GM12864 (cell line): Measurements from ENCODE around the gene RACGAP1.
A peak's percentile ranks its signal among the peaks of the same experiment; 100 is the strongest.

ENCODE experiments used
- DNase-seq: peaks from one replicate; pipeline ENCODE4 v3.0.0-alpha.2; 2011; ENCODE audit warnings: low read depth
- H3K4me3 ChIP-seq: 2 replicates; pipeline ENCODE4 v1.5.1; 2011; ENCODE audit warnings: mild to moderate bottlenecking, low read depth, low read length, control low read depth
- TF ChIP-seq, protein P1 (sequence below): IDR thresholded peaks from 2 replicates; pipeline ENCODE4 v1.5.1; 2011; ENCODE audit warnings: low read depth, mild to moderate bottlenecking, moderate library complexity, low read length, control low read depth, inconsistent platforms; ENCODE audit errors: missing control alignments

The RACGAP1 gene

DNA sequence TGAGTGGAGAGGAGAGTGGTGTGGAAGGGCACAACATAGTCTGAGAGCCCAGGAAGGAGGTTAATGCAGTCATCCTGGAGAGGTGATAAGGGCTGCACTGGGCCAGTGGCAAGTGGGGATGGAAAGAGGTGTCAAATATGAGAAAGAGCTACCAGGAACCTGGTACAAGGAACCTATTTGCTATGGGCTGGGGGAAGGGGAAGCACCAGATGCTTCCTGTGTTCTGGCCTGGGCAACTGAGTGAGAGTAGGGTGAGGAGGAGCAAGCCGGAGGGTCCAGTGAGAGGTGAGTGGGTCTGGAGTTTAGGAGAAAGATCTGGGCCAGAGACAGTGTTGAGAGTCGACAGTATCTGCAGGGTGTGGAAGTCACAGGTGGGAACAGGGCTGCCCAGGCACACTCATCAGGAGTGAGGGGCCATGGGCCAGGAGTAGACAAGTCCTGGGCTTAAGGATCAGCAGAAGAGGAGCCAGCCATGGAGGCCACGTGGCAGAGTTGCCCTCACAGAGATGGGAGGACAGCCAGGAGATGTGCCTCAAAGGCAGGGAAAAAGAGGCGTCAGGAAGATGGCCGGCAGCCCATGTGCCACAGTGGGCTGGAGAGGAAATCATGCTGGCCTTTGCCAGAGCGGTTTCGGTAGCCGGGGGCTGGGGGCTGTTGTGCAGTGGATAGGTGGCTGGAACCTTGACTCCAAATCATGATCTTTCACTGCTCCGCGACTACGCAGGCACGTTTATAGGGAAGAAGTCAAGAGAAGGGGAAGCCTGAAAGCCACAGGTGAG lies 55.5 kb downstream of the RACGAP1 start:
- no peak for DNase-seq
- H3K4me3 ChIP-seq: no peak overlapping the region
- TF ChIP-seq, protein P1, sequence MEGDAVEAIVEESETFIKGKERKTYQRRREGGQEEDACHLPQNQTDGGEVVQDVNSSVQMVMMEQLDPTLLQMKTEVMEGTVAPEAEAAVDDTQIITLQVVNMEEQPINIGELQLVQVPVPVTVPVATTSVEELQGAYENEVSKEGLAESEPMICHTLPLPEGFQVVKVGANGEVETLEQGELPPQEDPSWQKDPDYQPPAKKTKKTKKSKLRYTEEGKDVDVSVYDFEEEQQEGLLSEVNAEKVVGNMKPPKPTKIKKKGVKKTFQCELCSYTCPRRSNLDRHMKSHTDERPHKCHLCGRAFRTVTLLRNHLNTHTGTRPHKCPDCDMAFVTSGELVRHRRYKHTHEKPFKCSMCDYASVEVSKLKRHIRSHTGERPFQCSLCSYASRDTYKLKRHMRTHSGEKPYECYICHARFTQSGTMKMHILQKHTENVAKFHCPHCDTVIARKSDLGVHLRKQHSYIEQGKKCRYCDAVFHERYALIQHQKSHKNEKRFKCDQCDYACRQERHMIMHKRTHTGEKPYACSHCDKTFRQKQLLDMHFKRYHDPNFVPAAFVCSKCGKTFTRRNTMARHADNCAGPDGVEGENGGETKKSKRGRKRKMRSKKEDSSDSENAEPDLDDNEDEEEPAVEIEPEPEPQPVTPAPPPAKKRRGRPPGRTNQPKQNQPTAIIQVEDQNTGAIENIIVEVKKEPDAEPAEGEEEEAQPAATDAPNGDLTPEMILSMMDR: no peak

DNA sequence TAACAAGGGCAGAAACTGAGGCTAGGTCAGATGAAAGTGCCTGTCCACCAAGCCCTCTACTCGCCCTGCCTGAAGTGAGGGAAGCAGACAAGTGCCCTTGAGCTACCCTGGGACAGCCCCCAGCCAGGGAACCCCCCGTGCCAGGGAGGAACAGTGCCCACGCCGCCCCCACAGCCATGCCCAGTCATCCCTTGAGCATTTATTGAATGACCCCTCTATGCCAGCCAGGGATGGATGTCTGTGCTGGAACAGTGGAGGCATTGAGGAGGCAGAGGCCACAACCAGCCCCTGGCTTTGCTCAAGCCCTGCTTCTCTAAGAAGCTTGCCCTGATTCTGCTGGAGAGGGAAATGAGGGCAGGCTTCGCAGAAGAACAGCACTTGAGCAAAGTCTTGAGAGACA lies 56.3 kb downstream of the RACGAP1 start:
- DNase-seq: no peak
- TF ChIP-seq, protein P1: no peak

DNA sequence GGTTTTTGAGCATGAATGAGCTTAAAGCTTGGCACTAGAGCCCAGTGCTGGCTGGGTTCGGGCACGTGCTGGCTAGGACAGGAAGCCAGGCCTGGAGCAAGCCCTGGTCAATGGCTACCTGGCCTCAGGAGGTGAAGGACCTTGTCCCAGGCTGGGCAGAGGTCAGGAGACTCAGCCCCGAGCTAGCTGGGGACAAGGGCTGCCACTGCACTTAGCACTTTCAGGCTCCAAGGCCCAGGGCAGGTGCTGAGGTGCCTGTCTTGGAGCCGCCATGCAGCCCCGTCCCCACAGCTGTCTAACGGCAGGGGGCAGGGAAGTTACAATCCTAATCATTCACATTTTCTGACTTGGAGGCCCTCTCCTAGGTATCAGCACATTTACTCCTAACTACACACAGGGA lies 56.8 kb downstream of the RACGAP1 start:
- no peak overlapping the region for H3K4me3 ChIP-seq
- DNase-seq: no peak
- TF ChIP-seq, protein P1: no peak

More for the DNA sequence above, 56.3 kb downstream of the RACGAP1 start:
- no peak overlapping the region for H3K4me3 ChIP-seq

DNA sequence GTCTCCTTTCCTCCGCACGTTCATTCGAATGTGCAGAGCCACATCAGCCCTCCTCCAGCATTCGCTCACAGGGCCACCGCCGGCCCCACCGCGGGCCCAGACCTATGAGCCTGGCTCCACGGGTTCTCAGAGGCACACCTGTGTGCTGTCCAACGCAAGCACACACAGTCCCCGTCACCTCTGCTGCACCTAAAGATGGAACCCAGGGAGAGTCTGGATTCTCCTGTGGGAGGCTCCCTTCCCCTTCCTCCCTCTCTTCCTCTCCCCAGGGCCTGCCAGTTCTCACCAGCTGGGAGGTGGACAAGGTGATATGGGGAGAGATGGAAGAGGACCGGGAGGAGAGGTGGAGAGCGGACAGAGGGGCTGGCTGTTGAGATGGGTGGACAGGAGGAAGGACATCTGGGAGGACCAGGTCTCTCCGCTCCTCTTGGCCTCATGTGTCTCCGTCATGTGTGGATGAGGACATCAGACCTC lies 57.5 kb downstream of the RACGAP1 start:
- TF ChIP-seq, protein P1: no peak
- no peak for DNase-seq
- H3K4me3 ChIP-seq: no peak overlapping the region

DNA sequence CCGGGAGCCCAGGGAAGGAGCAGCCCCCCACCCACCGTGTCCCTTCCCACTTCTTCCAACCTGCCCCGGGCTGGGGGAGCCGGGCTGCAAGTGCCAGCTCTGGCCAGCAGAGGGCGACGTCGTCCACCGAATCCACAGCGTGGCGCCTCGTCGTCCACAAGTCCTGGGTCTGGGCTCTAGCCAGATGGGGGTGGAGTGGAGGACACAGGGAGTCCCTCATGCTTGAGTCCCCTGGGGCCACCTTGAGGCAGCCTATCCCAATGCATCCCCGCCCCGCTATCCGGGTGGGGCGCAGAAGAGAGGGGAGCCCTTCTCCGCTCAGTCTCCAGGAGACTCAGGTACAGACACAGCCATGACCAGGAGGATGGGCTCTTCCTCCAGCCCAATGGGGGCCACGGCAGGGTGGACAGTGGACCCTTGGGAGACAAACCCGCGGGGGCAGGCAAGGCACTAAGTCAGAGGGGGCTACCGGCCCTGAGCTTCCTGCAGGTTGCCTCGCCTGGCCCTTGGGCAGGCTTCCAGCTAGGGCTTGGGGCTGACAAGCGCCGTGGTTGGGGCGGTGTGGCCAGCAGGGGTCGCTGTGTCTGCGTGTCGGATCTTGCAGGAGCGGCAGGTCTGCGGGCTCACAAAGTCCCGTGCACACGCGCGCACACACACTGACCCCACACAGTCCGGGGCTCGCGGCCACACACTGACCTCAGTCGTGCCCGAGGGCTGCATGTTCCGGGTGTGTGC lies 58.1 kb downstream of the RACGAP1 start:
- DNase-seq: peak; percentile 45
- peak overlapping the region; percentile 11 for H3K4me3 ChIP-seq
- TF ChIP-seq, protein P1: peak; percentile 96

DNA sequence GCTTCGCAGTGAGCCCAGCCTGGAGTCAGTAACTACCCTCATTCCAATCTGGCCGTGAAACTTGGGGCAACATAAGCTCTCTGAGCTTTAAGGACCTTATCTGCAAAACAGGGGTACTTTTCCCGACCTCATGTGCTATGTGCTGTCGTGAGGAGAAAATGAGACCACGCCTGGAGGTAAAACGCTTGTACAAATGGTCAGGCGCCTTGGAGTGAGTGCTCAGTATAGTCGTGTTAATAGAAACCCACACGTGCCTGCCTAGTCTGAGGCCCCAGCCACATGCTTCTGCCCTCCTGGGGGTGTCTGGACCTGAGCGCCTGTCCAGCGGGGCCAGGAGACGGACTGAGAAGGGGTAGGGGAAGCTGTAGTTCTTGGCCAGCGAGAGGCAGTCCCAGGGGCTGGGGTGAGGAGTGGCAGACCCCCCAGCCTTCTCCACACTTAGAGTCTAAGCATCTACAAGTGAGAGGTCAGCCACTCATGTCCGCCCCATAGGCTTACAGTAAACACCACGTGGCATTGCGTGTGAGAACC lies 58.7 kb downstream of the RACGAP1 start:
- TF ChIP-seq, protein P1: no peak
- DNase-seq: no peak
- H3K4me3 ChIP-seq: no peak overlapping the region
